ENCODE measurements around the gene SERTAD2. TPM values are rescaled to one million over a fixed set of nuclear protein-coding genes. Genes with fewer than 3 reads are reported as not detected.

Gene SERTAD2
- total RNA-seq, 3 donors from 2014 or later, result 12.8 to 20.0 (median 17.0) TPM

DNA sequence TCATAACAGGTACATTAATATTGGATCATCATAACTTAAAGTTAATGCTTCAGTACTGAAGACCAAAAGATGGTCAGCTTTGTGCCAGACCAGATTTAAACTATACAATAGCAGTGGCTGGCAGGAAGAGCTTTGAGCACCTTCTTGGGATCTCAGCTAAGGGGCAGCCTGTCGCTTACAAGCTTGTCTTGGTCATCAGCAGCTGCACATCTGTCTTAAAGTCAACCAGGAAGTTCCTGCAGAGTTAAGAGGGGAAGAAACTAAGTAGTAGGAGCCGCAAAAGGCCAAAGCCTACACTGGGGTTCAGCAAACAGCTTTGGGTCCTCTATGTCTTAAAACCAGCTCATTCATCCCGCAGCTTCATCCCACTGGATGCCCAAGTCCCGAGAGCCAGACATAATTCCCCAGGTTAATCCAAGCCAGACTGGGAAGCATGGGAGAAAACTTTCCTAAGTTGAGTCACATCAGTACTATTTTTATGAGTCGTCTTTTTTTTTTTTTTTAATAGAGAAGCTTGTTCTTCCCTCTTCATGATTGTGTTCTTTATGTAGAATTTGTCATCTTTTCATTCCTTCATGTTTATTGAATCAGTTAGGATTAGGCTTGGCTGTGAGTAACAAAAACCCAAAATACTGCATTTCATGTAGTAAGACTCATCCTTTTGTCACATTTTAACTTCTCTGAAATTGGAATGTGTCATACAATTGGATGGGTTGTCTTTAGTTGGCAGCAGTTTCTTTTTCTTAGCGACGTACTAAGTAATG, 59.3 kb downstream of the SERTAD2 start:
- H3K36me3 ChIP-seq, result no peaks in the 10 kb centered on the region
- intact Hi-C loops (cut with DNase I; ENCODE audit: low total_unique reads), result loop anchor here (2.0 kb wide), 1 partner anchor 56 kb away; no protein-coding TSS in a partner anchor
- H3K4me1 ChIP-seq, result no peaks in the 10 kb centered on the region
- no peak overlapping the region for H3K27ac ChIP-seq
- TF ChIP-seq POLR2AphosphoS5 (IDR thresholded peaks at IDR 0.05) (no peak), POLR2A (IDR thresholded peaks at IDR 0.05) (no peak)
- TF ChIP-seq, protein P1, sequence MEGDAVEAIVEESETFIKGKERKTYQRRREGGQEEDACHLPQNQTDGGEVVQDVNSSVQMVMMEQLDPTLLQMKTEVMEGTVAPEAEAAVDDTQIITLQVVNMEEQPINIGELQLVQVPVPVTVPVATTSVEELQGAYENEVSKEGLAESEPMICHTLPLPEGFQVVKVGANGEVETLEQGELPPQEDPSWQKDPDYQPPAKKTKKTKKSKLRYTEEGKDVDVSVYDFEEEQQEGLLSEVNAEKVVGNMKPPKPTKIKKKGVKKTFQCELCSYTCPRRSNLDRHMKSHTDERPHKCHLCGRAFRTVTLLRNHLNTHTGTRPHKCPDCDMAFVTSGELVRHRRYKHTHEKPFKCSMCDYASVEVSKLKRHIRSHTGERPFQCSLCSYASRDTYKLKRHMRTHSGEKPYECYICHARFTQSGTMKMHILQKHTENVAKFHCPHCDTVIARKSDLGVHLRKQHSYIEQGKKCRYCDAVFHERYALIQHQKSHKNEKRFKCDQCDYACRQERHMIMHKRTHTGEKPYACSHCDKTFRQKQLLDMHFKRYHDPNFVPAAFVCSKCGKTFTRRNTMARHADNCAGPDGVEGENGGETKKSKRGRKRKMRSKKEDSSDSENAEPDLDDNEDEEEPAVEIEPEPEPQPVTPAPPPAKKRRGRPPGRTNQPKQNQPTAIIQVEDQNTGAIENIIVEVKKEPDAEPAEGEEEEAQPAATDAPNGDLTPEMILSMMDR (IDR thresholded peaks at IDR 0.05), result no peak
- H3K4me3 ChIP-seq, result no peak overlapping the region
- no peaks in the 10 kb centered on the region for H3K27me3 ChIP-seq
- DNase-seq (ENCODE audit: low spot score in 2 of 2), result no peak
- no peaks in the 10 kb centered on the region for H3K9me3 ChIP-seq

DNA sequence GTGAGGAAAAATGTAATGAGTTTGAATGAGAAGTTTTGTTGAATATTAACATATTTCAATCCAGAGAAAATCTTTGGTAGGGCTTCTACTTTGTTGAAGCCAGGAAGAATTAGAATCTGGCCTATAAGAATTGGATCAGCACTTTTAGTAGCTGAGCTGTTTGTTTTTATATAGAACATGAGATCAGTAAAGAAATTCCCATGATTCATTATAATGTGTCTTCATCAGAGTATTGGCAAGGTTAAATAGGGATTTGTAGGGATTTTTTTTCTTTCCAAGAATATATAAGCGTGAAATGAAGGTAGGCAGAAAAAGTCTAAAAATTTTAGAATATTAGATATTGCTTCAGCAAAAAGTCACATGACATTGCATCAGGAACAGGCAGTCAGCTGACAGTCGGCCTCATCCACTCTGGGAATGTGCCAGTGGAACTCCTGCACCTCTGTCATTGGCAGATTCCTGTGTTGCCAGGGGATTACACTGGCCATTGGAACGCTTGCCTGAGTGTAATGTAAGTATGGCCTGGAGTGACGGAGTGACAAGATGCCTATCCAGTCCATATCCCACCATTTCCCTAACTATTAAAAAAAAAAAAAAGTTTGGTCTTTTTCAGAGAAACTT, 60.6 kb downstream of the SERTAD2 start:
- no peak for DNase-seq (ENCODE audit: low spot score in 2 of 2)

DNA sequence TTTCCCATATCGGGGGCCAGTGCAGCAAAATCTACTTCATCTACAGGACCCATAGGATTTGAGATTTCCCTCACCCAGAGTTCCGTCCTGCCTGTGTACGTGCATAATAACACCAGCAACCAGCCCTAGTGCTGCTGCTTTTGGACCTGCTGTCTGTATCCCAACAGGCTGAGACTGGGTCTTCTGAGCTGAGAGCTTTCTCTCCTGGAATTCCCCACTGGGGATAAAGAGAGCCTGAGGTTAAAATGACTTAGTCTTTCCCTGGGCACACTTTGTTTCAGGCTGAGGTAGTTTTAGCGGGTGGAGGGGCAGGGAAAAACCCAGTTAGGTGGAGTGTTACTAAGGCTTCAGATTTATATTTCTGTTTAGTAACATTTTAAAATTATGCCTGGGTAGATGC, 62.5 kb downstream of the SERTAD2 start:
- H3K27ac ChIP-seq, result peak overlapping the region in 1 of 2 donors; percentile 8
- TF ChIP-seq POLR2A (IDR thresholded peaks at IDR 0.05) (no peak), POLR2AphosphoS5 (IDR thresholded peaks at IDR 0.05) (no peak)
- TF ChIP-seq, protein P1 (IDR thresholded peaks at IDR 0.05), result no peak
- H3K4me3 ChIP-seq, result no peak overlapping the region
- no peaks in the 10 kb centered on the region for H3K27me3 ChIP-seq
- peaks cover 4% of the 10 kb centered on the region for H3K36me3 ChIP-seq
- H3K9me3 ChIP-seq, result no peaks in the 10 kb centered on the region
- intact Hi-C loops (cut with DNase I; ENCODE audit: low total_unique reads), result no loop called here
- no peaks in the 10 kb centered on the region for H3K4me1 ChIP-seq
- no peak for DNase-seq (ENCODE audit: low spot score in 2 of 2)

More for the DNA sequence above, 60.6 kb downstream of the SERTAD2 start:
- Histone ChIP-seq H3K4me3 (no peak overlapping the region), H3K36me3 (no peaks in the 10 kb centered on the region), H3K27me3 (no peaks in the 10 kb centered on the region), H3K9me3 (no peaks in the 10 kb centered on the region), H3K27ac (no peak overlapping the region), H3K4me1 (no peaks in the 10 kb centered on the region)
- no peak for TF ChIP-seq POLR2A (IDR thresholded peaks at IDR 0.05)
- TF ChIP-seq, protein P1 (IDR thresholded peaks at IDR 0.05), result no peak
- intact Hi-C loops (cut with DNase I; ENCODE audit: low total_unique reads), result no loop called here

DNA sequence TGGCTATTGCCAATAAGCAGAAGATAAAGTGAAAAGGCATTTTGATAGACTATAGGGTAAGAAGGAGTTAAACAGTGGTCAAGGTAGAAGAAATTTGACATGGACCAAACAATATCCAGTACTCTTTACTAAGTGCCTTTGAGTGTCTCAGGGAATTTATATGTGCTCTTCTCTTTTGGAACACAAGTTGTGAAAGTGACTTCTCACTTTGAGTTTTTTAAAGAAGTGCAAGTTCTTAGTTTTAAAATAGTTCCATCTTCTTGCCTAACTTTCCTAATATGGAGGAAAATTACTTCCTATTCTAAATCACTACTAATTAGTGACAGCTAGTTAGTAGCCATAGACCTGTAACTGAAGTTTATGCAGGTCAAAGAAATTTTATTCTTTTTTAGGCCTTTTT, 66.2 kb downstream of the SERTAD2 start:
- Histone ChIP-seq H3K27ac (no peak overlapping the region), H3K4me3 (no peak overlapping the region), H3K36me3 (peaks cover 5% of the 10 kb centered on the region), H3K9me3 (no peaks in the 10 kb centered on the region), H3K4me1 (no peaks in the 10 kb centered on the region), H3K27me3 (no peaks in the 10 kb centered on the region)
- intact Hi-C loops (cut with DNase I; ENCODE audit: low total_unique reads), result loop anchor here (10.0 kb wide), 1 partner anchor 277 kb away; no protein-coding TSS in a partner anchor
- no peak for TF ChIP-seq POLR2AphosphoS5 (IDR thresholded peaks at IDR 0.05)
- TF ChIP-seq POLR2A (IDR thresholded peaks at IDR 0.05), result no peak
- TF ChIP-seq, protein P1 (IDR thresholded peaks at IDR 0.05), result no peak
- DNase-seq (ENCODE audit: low spot score in 2 of 2), result no peak

DNA sequence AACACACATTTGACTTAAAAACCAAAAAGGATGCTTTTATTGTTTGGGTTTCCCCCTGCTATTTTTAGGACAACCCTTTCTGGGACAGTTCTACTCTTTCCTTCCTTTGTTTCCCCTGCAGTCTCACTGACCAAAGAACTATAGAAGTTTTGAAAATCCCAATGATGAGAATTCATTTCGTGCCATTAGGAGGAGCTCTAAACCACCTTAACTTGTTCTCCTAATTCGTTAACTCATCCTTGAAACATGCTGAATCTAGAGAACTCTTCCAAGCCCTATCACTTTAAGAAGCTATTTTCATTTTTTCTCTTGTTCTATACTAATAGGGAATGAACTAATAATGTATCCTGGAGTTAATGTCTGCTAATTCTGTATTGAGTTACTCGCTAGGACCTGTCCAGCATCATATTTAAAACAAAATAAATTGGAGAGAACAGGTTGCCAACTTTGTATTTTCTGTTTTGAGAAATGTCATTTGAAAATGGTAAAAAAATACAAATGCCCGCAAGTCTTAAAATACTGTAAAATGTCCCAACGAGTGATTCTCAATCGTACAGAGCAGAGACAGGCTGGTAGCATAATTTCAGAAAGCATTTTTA, 66.7 kb downstream of the SERTAD2 start:
- no peak overlapping the region for H3K4me3 ChIP-seq
- intact Hi-C loops (cut with DNase I; ENCODE audit: low total_unique reads), result loop anchor here (10.0 kb wide), 1 partner anchor 278 kb away; no protein-coding TSS in a partner anchor
- H3K36me3 ChIP-seq, result peaks cover 5% of the 10 kb centered on the region
- no peak overlapping the region for H3K27ac ChIP-seq
- no peaks in the 10 kb centered on the region for H3K9me3 ChIP-seq
- no peak for TF ChIP-seq POLR2AphosphoS5 (IDR thresholded peaks at IDR 0.05)
- TF ChIP-seq, protein P1 (IDR thresholded peaks at IDR 0.05), result peak; percentile 39 to 72 (median 62)
- H3K4me1 ChIP-seq, result no peaks in the 10 kb centered on the region
- H3K27me3 ChIP-seq, result no peaks in the 10 kb centered on the region
- no peak for DNase-seq (ENCODE audit: low spot score in 2 of 2)
